COLO668 (cell line): ENCODE measurements around the gene RIPOR1.
A peak's percentile ranks its signal among the peaks of the same experiment; 100 is the strongest.

ENCODE experiments used
- DNase-seq: peaks from one replicate; lab custom pipeline; 2025; ENCODE audit not compliant: unreplicated experiment; lab: John Stamatoyannopoulos, UW

RIPOR1 gene

DNA sequence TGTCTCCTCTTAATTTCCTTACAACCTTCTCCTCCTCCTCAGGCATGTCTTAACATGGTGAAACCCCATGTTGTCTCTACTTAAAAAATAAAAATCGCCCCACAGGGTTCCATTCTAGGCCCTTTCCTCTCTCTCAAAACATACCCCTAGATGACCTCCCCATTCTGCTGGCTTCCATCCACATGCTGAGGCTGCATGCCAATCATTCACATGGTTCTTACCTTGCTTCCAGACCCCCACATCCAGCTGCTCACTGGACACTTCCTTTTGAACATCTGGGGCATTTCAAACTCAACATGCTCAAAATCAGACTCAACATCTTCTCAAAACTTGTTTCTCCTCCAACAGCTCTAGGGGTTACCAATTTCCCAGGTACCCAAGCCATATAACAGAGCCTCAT is 21.3 kb downstream of the RIPOR1 start:
- no peak for DNase-seq

- no peak for DNase-seq
Measured at GRCh38 chr16:67551091-67551490, 22.5 kb downstream of the RIPOR1 start.

GRCh38 chr16:67551972-67552371 is 23.3 kb downstream of the RIPOR1 start:
- DNase-seq: peak; percentile 26

DNA sequence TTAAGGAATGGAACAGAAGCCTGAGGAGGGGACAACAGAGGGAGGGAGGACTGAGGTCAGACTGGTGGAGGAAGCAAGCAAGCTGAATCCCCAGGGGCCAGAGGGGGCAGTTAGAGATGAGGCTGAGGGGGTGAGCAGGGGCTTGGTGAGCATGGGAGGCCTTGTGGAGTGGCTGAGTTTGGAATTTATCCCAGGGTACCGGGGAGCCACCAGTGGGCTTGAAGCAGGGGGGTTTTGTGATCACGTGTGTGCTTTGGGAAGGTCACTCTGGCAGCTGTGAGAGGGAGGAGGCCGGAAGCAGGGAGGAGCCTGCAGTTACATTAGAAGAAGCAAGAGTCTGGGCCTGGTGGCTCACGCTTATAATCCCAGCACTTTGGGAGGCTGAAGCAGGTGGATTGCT is 23.8 kb downstream of the RIPOR1 start:
- DNase-seq: no peak

GRCh38 chr16:67555795-67556212 is 27.2 kb downstream of the RIPOR1 start:
- DNase-seq: no peak

DNA sequence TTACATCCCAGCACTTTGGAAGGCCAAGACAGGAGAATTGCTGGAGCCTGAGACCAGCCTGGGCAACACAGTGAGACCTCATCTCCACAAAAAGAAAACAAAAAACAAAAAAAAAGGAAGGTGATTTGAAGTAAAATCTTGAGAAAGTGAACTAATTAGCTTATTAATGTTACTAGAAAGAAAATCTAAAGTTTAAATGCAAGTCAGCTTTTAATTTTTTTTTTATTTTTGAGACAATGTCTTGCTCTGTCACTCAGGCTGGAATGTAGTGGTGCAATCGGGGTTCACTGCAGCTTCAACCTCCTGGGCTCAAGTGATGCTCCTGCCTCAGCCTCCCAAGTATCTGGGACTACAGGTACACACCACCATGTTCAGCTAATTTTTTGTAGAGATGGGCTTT is 30.2 kb downstream of the RIPOR1 start:
- no peak for DNase-seq

DNA sequence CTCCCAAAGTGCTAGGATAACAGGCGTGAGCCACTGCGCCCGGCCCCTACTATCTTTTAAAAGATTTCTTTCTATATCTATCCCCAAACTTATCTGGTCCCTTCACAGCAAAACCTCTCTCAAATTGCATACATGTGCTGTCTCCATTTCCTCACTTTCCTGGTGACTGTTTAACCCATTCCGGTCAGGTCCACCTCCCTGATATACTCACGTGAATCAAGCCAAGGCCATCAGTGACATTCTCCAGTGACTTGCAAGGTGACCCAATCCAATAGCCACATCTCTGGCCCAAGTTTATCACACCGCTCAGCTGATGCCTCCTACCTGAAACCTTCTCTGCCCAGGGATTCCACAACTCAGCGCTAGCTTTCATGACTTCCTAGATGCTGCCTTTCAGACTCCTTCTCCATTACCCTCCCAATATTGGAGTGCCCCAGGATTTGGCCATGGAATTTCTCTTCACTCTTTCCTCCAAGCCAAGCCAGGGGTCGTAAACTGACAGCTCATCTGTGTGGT is 32.3 kb downstream of the RIPOR1 start:
- no peak for DNase-seq

- DNase-seq: no peak
Measured at GRCh38 chr16:67561501-67561823, 32.8 kb downstream of the RIPOR1 start.

DNA sequence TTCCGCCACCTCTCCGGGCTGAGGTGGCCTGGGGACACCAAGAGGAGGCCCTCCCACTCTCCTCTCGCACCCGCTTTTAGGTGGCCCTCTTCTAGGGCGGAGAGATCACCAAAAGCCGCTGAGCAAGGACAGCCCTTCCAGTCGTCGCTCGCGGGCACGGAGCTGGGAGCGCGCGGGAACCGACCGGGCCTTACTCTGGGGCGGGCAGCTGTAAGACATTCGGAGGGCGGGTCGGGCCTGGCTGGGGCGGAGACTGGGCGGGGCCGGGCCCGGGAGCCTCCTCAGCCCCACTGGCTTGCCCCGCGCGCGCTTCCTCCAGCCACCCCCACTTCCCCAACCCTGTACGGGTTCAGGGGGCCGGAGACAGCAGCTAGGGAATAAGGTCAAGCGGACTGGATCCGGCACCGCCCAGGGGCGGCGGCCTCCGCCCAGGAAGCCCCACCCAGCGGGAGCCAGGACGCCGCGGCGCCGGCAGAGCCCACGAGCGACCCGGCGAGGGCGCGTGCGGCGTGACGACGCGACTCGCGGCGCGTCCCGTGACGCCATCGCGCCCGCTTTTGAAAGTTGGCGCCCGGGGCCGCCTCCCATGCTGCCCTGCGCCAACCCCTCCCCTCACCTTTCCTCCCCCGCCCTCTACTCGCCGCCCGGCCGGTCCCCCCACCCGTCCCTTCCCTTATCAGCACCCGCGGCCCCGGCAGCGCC is 33.3 kb downstream of the RIPOR1 start:
- DNase-seq: peak; percentile 98

DNA sequence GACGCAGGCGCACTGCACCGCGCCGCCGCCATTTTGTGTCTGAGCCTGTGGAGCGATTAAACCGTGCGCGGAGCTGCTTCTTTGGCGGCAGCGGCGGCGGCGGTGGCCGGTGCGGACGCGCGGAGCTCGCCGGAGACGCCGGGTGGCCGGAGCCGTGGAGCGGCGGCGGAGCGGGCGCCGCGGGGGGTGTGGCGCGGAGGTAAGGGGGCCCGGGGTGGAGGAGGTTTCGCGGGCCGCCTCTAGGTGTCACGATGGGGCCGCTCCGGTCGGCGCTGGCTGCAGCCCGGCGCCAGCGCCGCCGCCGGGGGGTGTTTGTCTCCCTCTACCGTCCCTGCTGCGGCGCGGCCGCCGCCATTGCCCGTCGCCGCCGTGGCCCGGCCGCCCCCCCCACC is 33.9 kb downstream of the RIPOR1 start, which contains the start of gene CTCF:
Gene CTCF (plus strand): TSS at position 1 of the 392 bp plus-strand sequence. CDS start 48,307 bp downstream, outside the sequence.
- peak; percentile 91 for DNase-seq

DNA sequence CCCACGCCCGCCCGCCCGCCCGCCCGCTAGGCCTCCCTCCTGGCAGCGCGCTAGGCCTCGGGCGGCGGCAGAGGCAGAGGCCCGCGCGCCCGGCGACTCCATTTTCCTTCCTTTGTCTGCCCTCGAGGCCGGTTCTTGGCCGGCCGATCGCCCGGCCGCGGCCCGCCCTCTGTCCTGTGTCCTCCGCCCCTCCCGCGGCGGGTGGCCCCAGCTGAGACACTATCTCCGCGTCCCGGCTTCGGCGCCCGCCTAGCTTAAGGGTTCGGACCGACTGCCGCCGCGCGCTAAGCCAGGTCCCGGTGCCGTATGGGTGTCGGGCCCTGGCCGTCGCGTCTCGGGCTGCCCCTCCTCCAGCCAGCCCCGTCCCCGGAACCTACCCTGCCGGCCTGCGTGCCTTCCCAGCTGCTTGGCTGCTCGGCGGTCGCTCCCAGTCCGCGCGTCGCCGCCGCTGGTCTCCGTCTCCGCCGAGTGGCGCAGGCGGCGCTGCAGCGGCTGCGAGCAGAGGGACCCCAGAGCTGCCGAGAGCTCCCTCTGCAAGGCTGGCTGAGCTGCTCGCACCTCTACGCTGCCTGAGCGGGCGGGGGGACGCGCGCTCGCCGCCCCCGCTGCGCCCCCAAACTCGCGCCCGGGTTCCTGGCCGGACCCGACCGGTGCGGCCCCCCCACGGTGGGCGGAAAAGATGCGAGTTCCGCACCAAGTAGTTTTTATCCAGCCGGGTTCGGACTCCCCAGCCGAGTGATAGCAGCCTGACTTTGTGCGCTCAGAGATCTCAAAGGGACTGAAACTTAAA is 34.5 kb downstream of the RIPOR1 start:
- peak; percentile 77 for DNase-seq

DNA sequence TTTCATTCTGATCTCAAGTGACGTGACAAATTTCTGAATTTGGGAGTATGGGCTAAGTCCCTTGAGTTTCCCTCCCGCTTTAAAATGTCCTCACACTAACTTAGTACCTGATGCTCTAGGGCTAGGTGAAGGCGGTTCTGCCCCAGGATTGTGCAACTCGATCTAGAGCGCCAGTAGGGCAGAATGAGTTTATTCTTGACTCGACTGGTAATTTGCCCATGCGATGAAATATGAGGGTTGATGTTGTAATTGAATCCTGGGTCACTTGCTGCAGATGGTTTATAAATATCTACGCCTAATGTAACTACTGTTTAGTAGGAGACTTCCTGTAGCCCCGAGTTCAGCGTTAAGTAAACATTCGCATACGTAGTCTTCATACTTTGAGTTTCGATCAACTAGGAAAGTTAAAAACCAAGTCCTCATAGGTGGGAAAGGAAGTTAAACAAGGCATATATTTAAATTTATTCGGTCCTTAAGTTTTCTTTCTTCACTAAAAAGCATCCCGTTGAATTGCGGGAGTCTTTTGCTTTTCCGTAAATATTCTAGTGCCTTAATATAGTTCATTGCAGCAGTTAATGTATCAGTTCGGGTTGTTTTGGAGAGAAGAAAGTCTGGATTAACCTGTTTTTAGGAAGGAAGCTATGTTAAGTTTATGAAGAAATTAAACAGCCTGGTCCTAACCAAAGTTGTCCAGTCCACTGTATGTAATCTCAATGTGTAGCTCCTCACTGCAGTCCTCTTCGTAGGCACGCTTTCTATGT is 35.3 kb downstream of the RIPOR1 start:
- peak; percentile 24 for DNase-seq

DNA sequence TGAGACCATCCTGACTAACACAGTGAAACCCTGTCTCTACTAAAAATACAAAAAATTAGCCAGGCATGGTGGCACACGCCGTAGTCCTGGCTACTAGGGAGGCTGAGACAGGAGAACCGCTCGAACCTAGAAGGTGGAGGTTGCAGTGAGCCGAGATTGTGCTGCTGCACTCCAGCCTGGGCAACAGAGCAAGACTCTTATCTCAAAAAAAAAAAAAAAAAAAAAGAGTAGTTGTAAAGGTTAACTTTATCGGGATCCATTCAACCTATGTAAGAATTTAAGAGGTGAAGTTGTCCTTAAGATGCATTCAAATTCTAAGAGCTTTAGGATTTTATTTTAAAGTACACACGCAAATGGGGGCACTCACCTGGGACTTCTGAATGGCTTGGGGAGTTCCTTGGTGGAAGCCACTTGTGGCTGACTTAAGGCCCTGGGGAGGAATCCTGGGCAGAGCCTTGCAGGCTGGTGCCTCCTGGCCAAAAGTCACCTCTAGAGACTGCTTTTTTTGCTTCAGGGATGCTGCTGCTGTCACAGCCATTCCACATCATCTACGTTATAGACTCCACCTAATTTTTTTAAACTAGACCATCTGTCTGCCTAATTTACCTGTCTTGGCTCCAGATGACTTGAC is 37.0 kb downstream of the RIPOR1 start:
- DNase-seq: no peak

GRCh38 chr16:67571464-67571863 is 42.8 kb downstream of the RIPOR1 start:
- no peak for DNase-seq

DNA sequence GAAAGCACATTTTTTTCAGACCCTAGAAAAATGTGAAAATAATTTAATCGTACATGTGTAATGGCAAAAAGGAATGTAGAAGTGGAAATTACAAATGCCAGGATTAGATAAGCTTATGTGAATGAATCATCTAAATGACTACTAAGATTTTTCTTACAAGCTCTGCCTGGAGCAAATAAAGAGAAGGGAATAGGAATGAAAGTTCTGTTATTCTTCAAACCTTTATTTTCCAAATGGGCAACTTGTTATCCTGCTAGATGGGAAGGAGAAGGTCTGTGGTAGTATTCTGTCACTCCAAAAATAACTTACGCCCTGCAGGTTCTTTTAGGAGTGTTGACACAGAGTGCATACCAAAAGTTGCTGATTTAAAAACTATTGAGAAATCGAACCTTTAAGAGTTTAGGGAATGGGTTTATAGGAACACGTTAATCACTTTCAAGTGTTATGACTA is 43.4 kb downstream of the RIPOR1 start:
- DNase-seq: no peak

- no peak for DNase-seq
Measured at GRCh38 chr16:67579686-67580085, 51.1 kb downstream of the RIPOR1 start.

- DNase-seq: no peak
Measured at GRCh38 chr16:67580202-67580601, 51.6 kb downstream of the RIPOR1 start.

DNA sequence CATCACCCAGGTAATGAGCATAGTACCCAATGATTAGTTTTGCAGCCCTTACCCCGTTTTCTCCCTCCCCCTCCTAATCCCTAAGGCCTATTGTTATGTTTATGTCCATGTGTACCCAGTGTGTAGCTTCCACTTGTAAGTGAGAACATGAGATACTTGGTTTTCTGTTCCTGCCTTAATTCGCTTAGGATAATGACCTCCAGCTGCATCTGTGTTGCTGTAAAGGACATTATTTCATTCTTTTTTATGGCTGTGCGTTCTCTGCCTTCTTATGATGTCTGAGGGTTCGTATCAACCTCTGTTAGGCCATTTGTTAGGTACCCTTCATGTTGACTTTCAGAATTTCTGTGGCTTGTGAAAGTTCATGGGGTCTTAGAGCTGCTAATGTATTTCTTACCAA is 64.7 kb downstream of the RIPOR1 start:
- no peak for DNase-seq

DNA sequence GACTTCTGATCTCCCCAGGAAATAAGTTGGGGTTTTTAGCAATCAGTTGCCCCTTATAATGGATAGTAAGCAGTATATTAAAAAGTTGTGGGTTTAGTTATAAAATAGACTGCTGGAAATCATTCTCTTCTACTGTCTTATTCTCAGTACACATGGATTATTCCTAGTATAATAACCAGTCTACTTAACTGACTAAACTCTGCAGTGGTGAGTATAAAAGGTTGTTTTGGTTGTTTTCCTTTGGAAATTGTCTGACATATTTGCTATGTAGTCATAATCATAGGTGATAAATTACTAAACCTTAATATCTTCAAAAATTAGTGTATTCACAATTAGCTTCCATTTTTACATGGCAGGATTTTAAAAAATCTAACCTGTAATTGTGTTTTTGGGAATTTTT is 65.1 kb downstream of the RIPOR1 start:
- no peak for DNase-seq

GRCh38 chr16:67594256-67594915 is 65.8 kb downstream of the RIPOR1 start:
- no peak for DNase-seq

DNA sequence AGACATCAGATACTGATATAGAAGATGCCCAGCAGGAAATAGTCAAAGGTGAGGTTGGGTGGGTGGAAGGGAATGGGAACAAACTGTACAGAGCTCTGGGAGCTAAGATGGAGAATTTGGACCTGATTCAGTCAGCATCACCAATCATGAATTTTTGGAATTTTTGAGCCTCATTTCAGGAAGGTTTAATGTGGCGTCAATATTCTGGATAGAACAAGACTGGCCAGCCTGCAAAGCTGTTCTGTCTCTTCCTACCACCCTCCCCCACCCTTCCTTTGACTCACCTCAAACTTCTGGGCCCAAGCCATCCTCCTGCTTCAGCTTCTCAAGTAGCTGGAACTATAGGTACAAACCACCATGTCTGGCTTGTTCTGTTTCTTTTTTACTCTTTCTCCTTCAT is 66.3 kb downstream of the RIPOR1 start:
- no peak for DNase-seq
